Right atrium auricular region (tissue), 2 donors: ENCODE data around the gene ZNF148. TPM values are rescaled to one million over a fixed set of nuclear protein-coding genes. Genes with fewer than 3 reads are reported as not detected.
A peak's percentile ranks its signal among the peaks of the same experiment; 100 is the strongest.

Experiments
- DNase-seq: peaks from one replicate; pipeline ENCODE4 v3.0.0-alpha.2; 2019; ENCODE audit warnings: low spot score
- H3K27ac ChIP-seq, 2 donors: fragments of 200-600 bp; sonication (generic); 1 replicate in 1 of 2; 2 replicates in 1 of 2; pipeline ENCODE4 v1.5.1; 2016 to 2019
- H3K27me3 ChIP-seq, 2 donors: fragments of 200-600 bp; sonication (generic); one replicate each; pipeline versions ENCODE4 v1.5.1 to v1.6.0; 2017 to 2019
- H3K36me3 ChIP-seq: fragments of 200-600 bp; sonication (generic); one replicate; pipeline ENCODE4 v1.5.1; 2016
- H3K4me1 ChIP-seq, 2 donors: fragments of 200-600 bp; sonication (generic); one replicate each; pipeline versions ENCODE4 v1.5.1 to v1.6.0; 2017 to 2019
- H3K4me3 ChIP-seq, 2 donors: fragments of 200-600 bp; sonication (generic); 1 replicate in 1 of 2; 2 replicates in 1 of 2; pipeline ENCODE4 v1.5.1; 2017 to 2019; ENCODE audit warnings: mild to moderate bottlenecking in 1 of 2, moderate library complexity in 1 of 2
- H3K9me3 ChIP-seq, 2 donors: fragments of 200-600 bp; sonication (generic); one replicate each; pipeline ENCODE4 v1.5.1; 2019
- total RNA-seq, 2 donors: library from RNA; depleted of rRNA; stranded (reverse); fragments of >200 nt; gene quantifications; one replicate each; pipeline ENCODE4 v1.1.0, GENCODE V29; 2016
- TF ChIP-seq, protein P1 (sequence below), 2 donors: fragments of 200-600 bp; sonication (generic); IDR thresholded peaks; one replicate each; pipeline ENCODE4 v1.5.1; 2019; ENCODE audit warnings: antibody characterized with exemption in 2 of 2

ZNF148 gene, protein sequence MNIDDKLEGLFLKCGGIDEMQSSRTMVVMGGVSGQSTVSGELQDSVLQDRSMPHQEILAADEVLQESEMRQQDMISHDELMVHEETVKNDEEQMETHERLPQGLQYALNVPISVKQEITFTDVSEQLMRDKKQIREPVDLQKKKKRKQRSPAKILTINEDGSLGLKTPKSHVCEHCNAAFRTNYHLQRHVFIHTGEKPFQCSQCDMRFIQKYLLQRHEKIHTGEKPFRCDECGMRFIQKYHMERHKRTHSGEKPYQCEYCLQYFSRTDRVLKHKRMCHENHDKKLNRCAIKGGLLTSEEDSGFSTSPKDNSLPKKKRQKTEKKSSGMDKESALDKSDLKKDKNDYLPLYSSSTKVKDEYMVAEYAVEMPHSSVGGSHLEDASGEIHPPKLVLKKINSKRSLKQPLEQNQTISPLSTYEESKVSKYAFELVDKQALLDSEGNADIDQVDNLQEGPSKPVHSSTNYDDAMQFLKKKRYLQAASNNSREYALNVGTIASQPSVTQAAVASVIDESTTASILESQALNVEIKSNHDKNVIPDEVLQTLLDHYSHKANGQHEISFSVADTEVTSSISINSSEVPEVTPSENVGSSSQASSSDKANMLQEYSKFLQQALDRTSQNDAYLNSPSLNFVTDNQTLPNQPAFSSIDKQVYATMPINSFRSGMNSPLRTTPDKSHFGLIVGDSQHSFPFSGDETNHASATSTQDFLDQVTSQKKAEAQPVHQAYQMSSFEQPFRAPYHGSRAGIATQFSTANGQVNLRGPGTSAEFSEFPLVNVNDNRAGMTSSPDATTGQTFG
- 10 to 100 TPM; 21.3 to 24.3 TPM for total RNA-seq

DNA sequence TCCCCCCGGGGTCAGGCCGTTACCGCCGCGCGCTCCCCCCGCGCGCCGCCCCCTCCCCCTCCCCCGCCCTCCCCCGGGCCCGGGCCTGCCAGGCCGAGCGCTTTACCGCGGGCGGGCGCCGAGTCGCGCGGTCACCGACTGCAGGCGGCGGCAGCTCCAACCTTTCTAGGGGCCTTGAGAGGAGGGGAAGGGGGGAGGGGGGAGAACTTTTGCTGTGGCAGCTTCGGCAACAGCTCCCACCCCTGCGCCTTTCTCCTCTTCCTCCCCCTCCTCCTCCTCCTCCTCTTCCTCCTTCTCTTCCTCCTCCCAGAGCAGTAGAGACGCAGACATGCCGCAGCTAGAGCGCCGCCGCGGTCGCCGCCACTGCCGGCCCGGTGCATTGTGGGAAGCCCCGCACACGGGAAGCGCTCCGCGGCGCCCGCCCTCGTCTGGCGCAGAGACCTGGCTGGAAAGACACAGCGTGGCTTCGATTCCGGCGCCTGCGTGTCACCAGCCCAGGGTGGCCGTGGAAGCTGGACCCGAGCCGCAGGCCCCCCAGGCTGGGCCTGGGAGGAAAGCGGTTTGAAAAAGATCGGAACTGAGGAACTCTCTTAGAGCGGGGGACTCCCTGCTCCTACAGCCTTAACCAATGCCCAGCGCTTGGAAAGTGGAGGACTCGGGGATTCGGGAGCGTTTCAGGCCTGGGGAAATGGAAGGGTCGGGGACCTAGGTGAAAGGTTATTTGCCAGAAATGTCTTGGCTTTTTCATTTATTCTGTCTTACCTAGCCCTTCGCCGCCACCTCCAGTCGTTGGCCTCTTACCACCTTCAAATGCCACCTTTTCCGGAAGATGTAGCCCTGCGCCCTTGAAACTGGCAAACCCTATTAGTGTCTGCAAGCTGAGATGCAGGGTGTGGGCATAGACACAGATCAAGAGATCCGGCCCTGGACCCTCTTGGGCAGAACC is at the start of gene ZNF148:
TSS of gene ZNF148 (minus strand) at position 330 of the 946 bp plus-strand sequence. CDS start 61,685 bp downstream, outside the sequence.
- H3K9me3 ChIP-seq = no peaks in the 10 kb centered on the region
- H3K4me1 ChIP-seq = peaks cover 0 to 32% of the 10 kb centered on the region in 2 donors
- H3K27ac ChIP-seq = peak within 1 kb of the TSS; percentile 93 to 94
- DNase-seq = peak; percentile 89
- no peaks in the 10 kb centered on the region for H3K36me3 ChIP-seq
- no peaks in the 10 kb centered on the region for H3K27me3 ChIP-seq
- peak within 1 kb of the TSS; percentile 81 to 84 for H3K4me3 ChIP-seq
- TF ChIP-seq, protein P1, sequence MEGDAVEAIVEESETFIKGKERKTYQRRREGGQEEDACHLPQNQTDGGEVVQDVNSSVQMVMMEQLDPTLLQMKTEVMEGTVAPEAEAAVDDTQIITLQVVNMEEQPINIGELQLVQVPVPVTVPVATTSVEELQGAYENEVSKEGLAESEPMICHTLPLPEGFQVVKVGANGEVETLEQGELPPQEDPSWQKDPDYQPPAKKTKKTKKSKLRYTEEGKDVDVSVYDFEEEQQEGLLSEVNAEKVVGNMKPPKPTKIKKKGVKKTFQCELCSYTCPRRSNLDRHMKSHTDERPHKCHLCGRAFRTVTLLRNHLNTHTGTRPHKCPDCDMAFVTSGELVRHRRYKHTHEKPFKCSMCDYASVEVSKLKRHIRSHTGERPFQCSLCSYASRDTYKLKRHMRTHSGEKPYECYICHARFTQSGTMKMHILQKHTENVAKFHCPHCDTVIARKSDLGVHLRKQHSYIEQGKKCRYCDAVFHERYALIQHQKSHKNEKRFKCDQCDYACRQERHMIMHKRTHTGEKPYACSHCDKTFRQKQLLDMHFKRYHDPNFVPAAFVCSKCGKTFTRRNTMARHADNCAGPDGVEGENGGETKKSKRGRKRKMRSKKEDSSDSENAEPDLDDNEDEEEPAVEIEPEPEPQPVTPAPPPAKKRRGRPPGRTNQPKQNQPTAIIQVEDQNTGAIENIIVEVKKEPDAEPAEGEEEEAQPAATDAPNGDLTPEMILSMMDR (IDR thresholded peaks at IDR 0.05) = peak in 1 of 2 donors; percentile 45

DNA sequence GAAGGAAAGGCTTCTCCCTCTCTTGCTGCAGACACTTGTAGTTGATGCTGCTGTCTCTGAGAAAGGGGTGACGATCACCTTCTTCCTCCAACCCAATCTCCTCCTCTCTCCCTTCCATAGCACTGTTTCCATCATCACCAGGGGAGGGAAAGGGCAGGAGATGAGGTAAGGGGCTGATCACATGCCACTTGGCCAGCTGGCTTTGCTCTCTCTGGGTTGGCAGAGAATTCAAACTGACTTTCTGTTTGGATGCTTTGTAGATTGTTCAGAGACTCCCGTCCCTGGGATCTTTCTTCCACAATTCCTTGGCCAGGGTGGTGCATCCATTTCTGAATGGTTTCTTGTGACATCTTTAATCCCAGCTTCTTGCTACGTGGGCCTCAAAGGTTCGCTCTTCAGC is 43.2 kb upstream of the ZNF148 start:
- H3K27me3 ChIP-seq = no peaks in the 10 kb centered on the region
- TF ChIP-seq, protein P1 (IDR thresholded peaks at IDR 0.05) = no peak
- H3K4me1 ChIP-seq = no peaks in the 10 kb centered on the region
- H3K27ac ChIP-seq = no peak overlapping the region
- H3K9me3 ChIP-seq = no peaks in the 10 kb centered on the region
- no peaks in the 10 kb centered on the region for H3K36me3 ChIP-seq
- no peak overlapping the region for H3K4me3 ChIP-seq
- DNase-seq = no peak

DNA sequence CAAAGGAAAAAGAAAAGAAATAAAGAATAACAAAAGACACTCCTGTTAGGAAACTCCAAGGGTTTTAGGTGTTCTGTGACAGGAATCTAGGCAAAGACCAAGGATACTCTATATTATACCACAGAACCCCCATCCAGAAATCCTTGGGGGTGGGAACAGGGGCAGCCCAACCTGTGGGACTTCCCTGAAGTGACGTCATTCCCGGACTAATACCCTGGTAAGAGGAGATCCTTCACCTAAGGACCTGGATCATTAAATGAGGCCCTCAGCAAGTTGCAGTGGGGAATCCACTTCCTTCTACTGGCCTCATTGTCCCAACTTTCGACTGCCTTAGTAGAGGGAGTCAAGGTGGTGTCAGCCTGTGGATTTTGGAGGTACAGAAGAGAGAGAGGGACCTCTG is 41.1 kb upstream of the ZNF148 start:
- no peaks in the 10 kb centered on the region for H3K27me3 ChIP-seq
- TF ChIP-seq, protein P1 (IDR thresholded peaks at IDR 0.05) = no peak
- no peaks in the 10 kb centered on the region for H3K9me3 ChIP-seq
- no peak overlapping the region for H3K27ac ChIP-seq
- H3K4me3 ChIP-seq = no peak overlapping the region
- no peak for DNase-seq
- no peaks in the 10 kb centered on the region for H3K4me1 ChIP-seq
- H3K36me3 ChIP-seq = no peaks in the 10 kb centered on the region

DNA sequence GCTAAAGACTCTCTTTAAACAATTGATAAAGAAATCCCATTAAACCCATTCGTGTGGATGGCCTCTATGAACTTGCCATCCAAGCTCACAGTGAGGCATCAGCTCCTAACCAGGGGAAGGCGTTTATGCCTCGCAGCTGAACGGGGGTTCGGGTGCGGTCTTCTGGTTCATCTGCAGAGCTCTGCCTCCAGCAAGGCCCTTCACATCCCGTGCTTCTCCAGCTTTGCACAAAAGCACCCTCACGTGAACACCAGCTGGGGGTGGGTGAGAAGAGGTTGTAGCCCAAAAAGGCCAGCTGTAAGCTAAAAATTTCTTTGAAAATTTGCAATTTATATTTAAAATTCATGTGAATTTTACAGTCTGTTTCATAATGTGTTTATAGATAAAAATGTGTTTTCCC is 39.5 kb upstream of the ZNF148 start:
- H3K27ac ChIP-seq = no peak overlapping the region
- no peaks in the 10 kb centered on the region for H3K27me3 ChIP-seq
- no peak overlapping the region for H3K4me3 ChIP-seq
- no peaks in the 10 kb centered on the region for H3K4me1 ChIP-seq
- no peak for DNase-seq
- TF ChIP-seq, protein P1 (IDR thresholded peaks at IDR 0.05) = no peak
- no peaks in the 10 kb centered on the region for H3K9me3 ChIP-seq
- no peaks in the 10 kb centered on the region for H3K36me3 ChIP-seq

DNA sequence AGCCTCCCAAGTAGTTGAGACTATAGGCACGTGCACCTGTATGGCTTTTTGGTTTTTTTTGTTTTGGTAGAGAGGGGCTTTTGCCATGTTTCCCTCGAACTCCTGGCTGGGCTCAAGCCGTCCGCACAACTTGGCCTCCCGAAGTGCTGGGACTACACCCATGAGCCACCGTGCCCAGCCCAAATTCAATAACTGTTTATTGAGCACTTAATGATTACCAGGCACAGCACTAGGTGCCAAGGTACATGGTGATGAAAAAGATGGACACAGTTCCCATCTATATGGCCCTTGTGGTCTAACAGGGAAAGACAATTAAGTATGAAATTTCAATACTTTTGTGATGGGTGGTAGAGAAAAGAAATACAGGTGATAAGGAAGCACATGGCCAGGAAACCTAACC is 35.8 kb upstream of the ZNF148 start:
- Histone ChIP-seq H3K27me3 (no peaks in the 10 kb centered on the region), H3K4me1 (no peaks in the 10 kb centered on the region), H3K4me3 (no peak overlapping the region), H3K9me3 (no peaks in the 10 kb centered on the region), H3K27ac (no peak overlapping the region), H3K36me3 (no peaks in the 10 kb centered on the region)
- DNase-seq = no peak
- TF ChIP-seq, protein P1 (IDR thresholded peaks at IDR 0.05) = no peak
